ENCODE results near the gene RNF11.

Gene RNF11

GRCh38 chr1:51266791-51267190 lies 30.7 kb downstream of the RNF11 start:
- DNase-seq = no peak

GRCh38 chr1:51268634-51269033 lies 32.6 kb downstream of the RNF11 start:
- no peak for DNase-seq

- DNase-seq = no peak
Observed at GRCh38 chr1:51270751-51271150, 34.7 kb downstream of the RNF11 start.

GRCh38 chr1:51272916-51273315 lies 36.8 kb downstream of the RNF11 start:
- no peak for DNase-seq

- DNase-seq = no peak
Observed at GRCh38 chr1:51274676-51275075, 38.6 kb downstream of the RNF11 start.

- no peak for DNase-seq
Observed at GRCh38 chr1:51276286-51276685, 40.2 kb downstream of the RNF11 start.

GRCh38 chr1:51280321-51280978 lies 44.4 kb downstream of the RNF11 start:
- no peak for DNase-seq

- no peak for DNase-seq
Observed at GRCh38 chr1:51281807-51282206, 45.7 kb downstream of the RNF11 start.

- DNase-seq = no peak
Observed at GRCh38 chr1:51282605-51283004, 46.5 kb downstream of the RNF11 start.

GRCh38 chr1:51283979-51284378 lies 47.9 kb downstream of the RNF11 start:
- no peak for DNase-seq

- DNase-seq = no peak
Observed at GRCh38 chr1:51284487-51284954, 48.4 kb downstream of the RNF11 start.

- no peak for DNase-seq
Observed at GRCh38 chr1:51285055-51285454, 49.0 kb downstream of the RNF11 start.

- no peak for DNase-seq
Observed at GRCh38 chr1:51287966-51288365, 51.9 kb downstream of the RNF11 start.

- no peak for DNase-seq
Observed at GRCh38 chr1:51288578-51288977, 52.5 kb downstream of the RNF11 start.

- no peak for DNase-seq
Observed at GRCh38 chr1:51289676-51290488, 53.8 kb downstream of the RNF11 start.

- no peak for DNase-seq
Observed at GRCh38 chr1:51290489-51290847, 54.4 kb downstream of the RNF11 start.

GRCh38 chr1:51293898-51294515 lies 57.9 kb downstream of the RNF11 start:
- DNase-seq = no peak

- DNase-seq = no peak
Observed at GRCh38 chr1:51294566-51295184, 58.6 kb downstream of the RNF11 start.

- DNase-seq = no peak
Observed at GRCh38 chr1:51295926-51296325, 59.9 kb downstream of the RNF11 start.

GRCh38 chr1:51296383-51297357 lies 60.6 kb downstream of the RNF11 start:
- no peak for DNase-seq

GRCh38 chr1:51297401-51298321 lies 61.6 kb downstream of the RNF11 start:
- DNase-seq = no peak

Data from NCI-H1417 treated with DMSO at 0.1 percent for 48 hours (cell line).